GM23338 (cell line): Measurements from ENCODE around the gene L3MBTL4. TPM values are rescaled to one million over a fixed set of nuclear protein-coding genes. Genes with fewer than 3 reads are reported as not detected.
A peak's percentile ranks its signal among the peaks of the same experiment; 100 is the strongest.

Experiments used
- ATAC-seq: fragments of 200-7000 bp; cut with Tn5 transposase; 3 replicates; pipeline ENCODE4 v1.9.1; 2020
- DNase-seq: peaks from one replicate; pipeline ENCODE4 v3.0.0-alpha.2; 2015; ENCODE audit warnings: low spot score
- H2AFZ ChIP-seq: fragments of 200-600 bp; sonication (generic); 2 replicates; pipeline ENCODE4 v1.8.0; 2016; ENCODE audit warnings: antibody characterized with exemption, mild to moderate bottlenecking, moderate library complexity
- H3F3A ChIP-seq: fragments of 200-600 bp; sonication (generic); replicated peaks from 2 replicates; pipeline ENCODE4 v1.8.0; 2017; ENCODE audit warnings: antibody characterized with exemption, mixed run types, low read depth
- H3K27ac ChIP-seq: fragments of 200-600 bp; sonication (generic); 2 replicates; pipeline ENCODE4 v1.6.1; 2016; ENCODE audit warnings: low read depth
- H3K27me3 ChIP-seq: fragments of 200-600 bp; sonication (generic); 2 replicates; pipeline ENCODE4 v1.8.0; 2016; ENCODE audit warnings: mild to moderate bottlenecking, mixed run types, moderate library complexity; ENCODE audit not compliant: insufficient read depth
- H3K36me3 ChIP-seq: fragments of 200-600 bp; sonication (generic); 2 replicates; pipeline ENCODE4 v1.8.0; 2016; ENCODE audit warnings: mild to moderate bottlenecking; ENCODE audit not compliant: insufficient read depth
- H3K4me1 ChIP-seq: fragments of 200-600 bp; sonication (generic); 2 replicates; pipeline ENCODE4 v1.8.0; 2016; ENCODE audit warnings: mild to moderate bottlenecking, moderate library complexity; ENCODE audit not compliant: insufficient read depth
- H3K4me2 ChIP-seq: fragments of 200-600 bp; sonication (generic); 2 replicates; pipeline ENCODE4 v1.7.1; 2017; ENCODE audit warnings: mixed run types
- H3K4me3 ChIP-seq: fragments of 200-600 bp; sonication (generic); 2 replicates; pipeline ENCODE4 v1.6.1; 2016; ENCODE audit warnings: mixed run types
- H3K79me2 ChIP-seq: fragments of 200-600 bp; sonication (generic); replicated peaks from 2 replicates; pipeline ENCODE4 v1.8.0; 2017; ENCODE audit warnings: mild to moderate bottlenecking; ENCODE audit not compliant: insufficient read depth
- H3K9me2 ChIP-seq: fragments of 200-600 bp; sonication (generic); 2 replicates; pipeline ENCODE4 v1.8.0; 2017; ENCODE audit not compliant: insufficient read depth
- H4K20me1 ChIP-seq: fragments of 200-600 bp; sonication (generic); replicated peaks from 2 replicates; pipeline ENCODE4 v1.8.0; 2017; ENCODE audit warnings: mild to moderate bottlenecking; ENCODE audit not compliant: insufficient read depth
- H3K27ac Mint-ChIP-seq: 2 replicates; pipeline ENCODE4 v1.8.0; 2020; ENCODE audit warnings: inconsistent platforms, mild to moderate bottlenecking, moderate library complexity, mixed read lengths
- H3K27me3 Mint-ChIP-seq: 3 replicates; pipeline ENCODE4 v1.8.0; 2022; ENCODE audit warnings: low read depth, mild to moderate bottlenecking, moderate library complexity, mixed read lengths, inconsistent platforms; ENCODE audit not compliant: insufficient read depth, poor library complexity
- H3K36me3 Mint-ChIP-seq: 3 replicates; pipeline ENCODE4 v1.8.0; 2021; ENCODE audit warnings: low read depth, mild to moderate bottlenecking, inconsistent platforms, moderate library complexity, mixed read lengths
- H3K4me1 Mint-ChIP-seq: 3 replicates; pipeline ENCODE4 v1.8.0; 2020; ENCODE audit warnings: mild to moderate bottlenecking, inconsistent platforms, mixed read lengths
- H3K4me3 Mint-ChIP-seq: 3 replicates; pipeline ENCODE4 v1.8.0; 2021; ENCODE audit warnings: moderate library complexity, mild to moderate bottlenecking, inconsistent platforms, mixed read lengths
- H3K9me3 Mint-ChIP-seq: 3 replicates; pipeline ENCODE4 v1.8.0; 2020; ENCODE audit warnings: moderate library complexity, mild to moderate bottlenecking, inconsistent platforms, mixed read lengths
- CREB1 ChIP-seq: fragments of 250-450 bp; sonication (Bioruptor Pico); IDR thresholded peaks from 2 replicates; pipeline ENCODE4 v1.5.0; 2020; ENCODE audit warnings: low read depth, mild to moderate bottlenecking, moderate library complexity
- EZH2 ChIP-seq: fragments of 200-600 bp; sonication (generic); IDR thresholded peaks from one replicate; pipeline ENCODE4 v1.8.0; 2017; ENCODE audit warnings: antibody characterized with exemption, mild to moderate bottlenecking, low read depth; ENCODE audit not compliant: unreplicated experiment
- EZH2phosphoT487 ChIP-seq: fragments of 200-600 bp; sonication (generic); IDR thresholded peaks from one replicate; pipeline ENCODE4 v1.8.1; 2018; ENCODE audit warnings: antibody characterized with exemption; ENCODE audit not compliant: unreplicated experiment
- JUNB ChIP-seq: IDR thresholded peaks from one replicate; pipeline ENCODE4 v1.6.1; 2016; ENCODE audit warnings: antibody characterized with exemption; ENCODE audit not compliant: unreplicated experiment
- NANOG ChIP-seq: IDR thresholded peaks from 2 replicates; pipeline ENCODE4 v1.6.1; 2016; ENCODE audit warnings: antibody characterized with exemption, borderline replicate concordance
- POLR2AphosphoS5 ChIP-seq: IDR thresholded peaks from 2 replicates; pipeline ENCODE4 v1.6.1; 2016; ENCODE audit warnings: antibody characterized with exemption, low read depth
- ZNF331 ChIP-seq: fragments of 250-450 bp; sonication (Bioruptor Pico); IDR thresholded peaks from 2 replicates; pipeline ENCODE4 v1.5.0; 2020; ENCODE audit warnings: low read depth, mild to moderate bottlenecking, moderate library complexity
- polyA plus RNA-seq: library from polyadenylated mRNA; unstranded; fragments of >200 nt; fragmentation: Nextera tagmentation; extraction: Ambion mirVana; gene quantifications from 2 replicates; pipeline ENCODE4 v1.2.1, GENCODE V29; 2016
- total RNA-seq: library from RNA; depleted of rRNA; stranded (reverse); fragments of >200 nt; shearing (Covaris generic); gene quantifications from 2 replicates; pipeline ENCODE4 v1.2.3, GENCODE V29; 2014
- TF ChIP-seq, protein P1 (sequence below): fragments of 250-450 bp; sonication (Bioruptor Pico); IDR thresholded peaks from 2 replicates; pipeline ENCODE4 v1.5.0; 2020; ENCODE audit warnings: mild to moderate bottlenecking, moderate library complexity
- TF ChIP-seq, protein P2 (sequence below): IDR thresholded peaks from 2 replicates; pipeline ENCODE4 v1.6.1; 2016; ENCODE audit warnings: antibody characterized with exemption
- TF ChIP-seq, protein P3 (sequence below), 2 experiments: fragments of 200-600 bp in 1 of 2; sonication (generic) in 1 of 2; conservative IDR thresholded peaks; 2 replicates each; pipeline versions ENCODE4 v1.5.1 to v1.6.1; 2016 to 2017; ENCODE audit warnings: antibody characterized with exemption in 2 of 2, low read depth in 2 of 2, mild to moderate bottlenecking in 2 of 2, moderate library complexity in 1 of 2

L3MBTL4 gene
- total and polyA plus RNA-seq, 2 experiments from 2014 or later = 0.48 to 2.8 TPM

DNA sequence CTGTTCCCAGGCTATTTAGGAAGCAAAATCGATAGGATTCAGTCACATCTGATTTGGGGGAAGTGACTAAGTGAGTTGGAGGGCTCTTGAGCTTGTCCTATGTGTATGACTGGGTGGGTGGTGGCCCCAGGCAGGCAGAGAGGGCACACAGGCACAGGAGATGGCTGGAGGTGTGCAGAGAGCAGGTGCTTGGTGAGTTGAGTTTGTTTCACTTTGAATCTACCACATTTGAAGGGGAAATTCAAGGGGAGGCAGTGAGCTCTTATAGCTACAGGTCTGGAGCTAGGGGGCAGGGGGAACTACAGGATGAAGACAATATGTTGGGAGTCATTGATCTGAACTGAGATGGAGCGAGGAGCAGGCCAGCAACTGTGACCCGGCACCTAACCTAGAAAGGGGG, 476.9 kb downstream of the L3MBTL4 start:
- H4K20me1 ChIP-seq = no peaks in the 10 kb centered on the region
- Mint-ChIP-seq H3K36me3 (no peaks in the 10 kb centered on the region), H3K4me3 (no peak overlapping the region), H3K27me3 (peaks cover 12% of the 10 kb centered on the region), H3K9me3 (no peaks in the 10 kb centered on the region), H3K4me1 (peaks cover 23% of the 10 kb centered on the region), H3K27ac (no peak overlapping the region)
- H3K27me3 ChIP-seq = no peaks in the 10 kb centered on the region
- DNase-seq = no peak
- peaks cover 7% of the 10 kb centered on the region; the same call in 1 of the 2 replicates for H3K9me2 ChIP-seq
- no peak for ATAC-seq
- H3K4me3 ChIP-seq = no peak overlapping the region
- H3K4me1 ChIP-seq = peaks cover 18% of the 10 kb centered on the region; the same call in 1 of the 2 replicates
- no peak overlapping the region for H2AFZ ChIP-seq
- TF ChIP-seq POLR2AphosphoS5 (no peak), EZH2 (no peak)
- TF ChIP-seq, protein P1, sequence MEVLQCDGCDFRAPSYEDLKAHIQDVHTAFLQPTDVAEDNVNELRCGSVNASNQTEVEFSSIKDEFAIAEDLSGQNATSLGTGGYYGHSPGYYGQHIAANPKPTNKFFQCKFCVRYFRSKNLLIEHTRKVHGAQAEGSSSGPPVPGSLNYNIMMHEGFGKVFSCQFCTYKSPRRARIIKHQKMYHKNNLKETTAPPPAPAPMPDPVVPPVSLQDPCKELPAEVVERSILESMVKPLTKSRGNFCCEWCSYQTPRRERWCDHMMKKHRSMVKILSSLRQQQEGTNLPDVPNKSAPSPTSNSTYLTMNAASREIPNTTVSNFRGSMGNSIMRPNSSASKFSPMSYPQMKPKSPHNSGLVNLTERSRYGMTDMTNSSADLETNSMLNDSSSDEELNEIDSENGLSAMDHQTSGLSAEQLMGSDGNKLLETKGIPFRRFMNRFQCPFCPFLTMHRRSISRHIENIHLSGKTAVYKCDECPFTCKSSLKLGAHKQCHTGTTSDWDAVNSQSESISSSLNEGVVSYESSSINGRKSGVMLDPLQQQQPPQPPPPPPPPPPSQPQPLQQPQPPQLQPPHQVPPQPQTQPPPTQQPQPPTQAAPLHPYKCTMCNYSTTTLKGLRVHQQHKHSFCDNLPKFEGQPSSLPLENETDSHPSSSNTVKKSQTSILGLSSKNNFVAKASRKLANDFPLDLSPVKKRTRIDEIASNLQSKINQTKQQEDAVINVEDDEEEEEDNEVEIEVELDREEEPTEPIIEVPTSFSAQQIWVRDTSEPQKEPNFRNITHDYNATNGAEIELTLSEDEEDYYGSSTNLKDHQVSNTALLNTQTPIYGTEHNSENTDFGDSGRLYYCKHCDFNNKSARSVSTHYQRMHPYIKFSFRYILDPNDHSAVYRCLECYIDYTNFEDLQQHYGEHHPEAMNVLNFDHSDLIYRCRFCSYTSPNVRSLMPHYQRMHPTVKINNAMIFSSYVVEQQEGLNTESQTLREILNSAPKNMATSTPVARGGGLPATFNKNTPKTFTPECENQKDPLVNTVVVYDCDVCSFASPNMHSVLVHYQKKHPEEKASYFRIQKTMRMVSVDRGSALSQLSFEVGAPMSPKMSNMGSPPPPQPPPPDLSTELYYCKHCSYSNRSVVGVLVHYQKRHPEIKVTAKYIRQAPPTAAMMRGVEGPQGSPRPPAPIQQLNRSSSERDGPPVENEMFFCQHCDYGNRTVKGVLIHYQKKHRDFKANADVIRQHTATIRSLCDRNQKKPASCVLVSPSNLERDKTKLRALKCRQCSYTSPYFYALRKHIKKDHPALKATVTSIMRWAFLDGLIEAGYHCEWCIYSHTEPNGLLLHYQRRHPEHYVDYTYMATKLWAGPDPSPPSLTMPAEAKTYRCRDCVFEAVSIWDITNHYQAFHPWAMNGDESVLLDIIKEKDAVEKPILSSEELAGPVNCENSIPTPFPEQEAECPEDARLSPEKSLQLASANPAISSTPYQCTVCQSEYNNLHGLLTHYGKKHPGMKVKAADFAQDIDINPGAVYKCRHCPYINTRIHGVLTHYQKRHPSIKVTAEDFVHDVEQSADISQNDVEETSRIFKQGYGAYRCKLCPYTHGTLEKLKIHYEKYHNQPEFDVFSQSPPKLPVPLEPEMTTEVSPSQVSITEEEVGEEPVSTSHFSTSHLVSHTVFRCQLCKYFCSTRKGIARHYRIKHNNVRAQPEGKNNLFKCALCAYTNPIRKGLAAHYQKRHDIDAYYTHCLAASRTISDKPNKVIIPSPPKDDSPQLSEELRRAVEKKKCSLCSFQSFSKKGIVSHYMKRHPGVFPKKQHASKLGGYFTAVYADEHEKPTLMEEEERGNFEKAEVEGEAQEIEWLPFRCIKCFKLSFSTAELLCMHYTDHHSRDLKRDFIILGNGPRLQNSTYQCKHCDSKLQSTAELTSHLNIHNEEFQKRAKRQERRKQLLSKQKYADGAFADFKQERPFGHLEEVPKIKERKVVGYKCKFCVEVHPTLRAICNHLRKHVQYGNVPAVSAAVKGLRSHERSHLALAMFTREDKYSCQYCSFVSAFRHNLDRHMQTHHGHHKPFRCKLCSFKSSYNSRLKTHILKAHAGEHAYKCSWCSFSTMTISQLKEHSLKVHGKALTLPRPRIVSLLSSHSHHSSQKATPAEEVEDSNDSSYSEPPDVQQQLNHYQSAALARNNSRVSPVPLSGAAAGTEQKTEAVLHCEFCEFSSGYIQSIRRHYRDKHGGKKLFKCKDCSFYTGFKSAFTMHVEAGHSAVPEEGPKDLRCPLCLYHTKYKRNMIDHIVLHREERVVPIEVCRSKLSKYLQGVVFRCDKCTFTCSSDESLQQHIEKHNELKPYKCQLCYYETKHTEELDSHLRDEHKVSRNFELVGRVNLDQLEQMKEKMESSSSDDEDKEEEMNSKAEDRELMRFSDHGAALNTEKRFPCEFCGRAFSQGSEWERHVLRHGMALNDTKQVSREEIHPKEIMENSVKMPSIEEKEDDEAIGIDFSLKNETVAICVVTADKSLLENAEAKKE (CRISPR knock-in tag) = no peak
- H3K27ac ChIP-seq = no peak overlapping the region
- H3K79me2 ChIP-seq = no peaks in the 10 kb centered on the region
- H3F3A ChIP-seq = no peaks in the 10 kb centered on the region
- H3K4me2 ChIP-seq = no peak overlapping the region
- no peaks in the 10 kb centered on the region for H3K36me3 ChIP-seq

DNA sequence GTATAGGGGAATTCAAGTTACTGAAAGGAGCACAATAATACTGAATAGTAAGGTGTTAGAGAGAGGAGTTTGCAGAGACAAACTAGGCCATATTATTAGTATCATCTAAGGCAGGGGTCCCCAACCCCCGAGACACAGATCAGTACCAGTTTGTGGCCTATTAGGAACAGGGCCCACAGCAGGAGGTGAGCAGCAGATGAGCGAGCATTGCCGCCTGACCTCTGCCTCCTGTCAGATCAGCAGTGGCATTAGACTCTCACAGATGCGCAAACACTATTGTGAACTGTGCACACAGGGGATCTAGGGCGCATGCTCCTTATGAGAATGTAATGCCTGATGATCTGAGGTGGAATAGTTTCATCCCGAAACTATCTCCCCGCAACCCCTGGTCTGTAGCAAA, 477.6 kb downstream of the L3MBTL4 start:
- Histone ChIP-seq H3K36me3 (no peaks in the 10 kb centered on the region), H2AFZ (peak overlapping the region; percentile 69; the same call in 1 of the 2 replicates), H3K27ac (no peak overlapping the region), H3K4me2 (no peak overlapping the region), H3F3A (no peaks in the 10 kb centered on the region), H3K9me2 (peaks cover 9% of the 10 kb centered on the region; the same call in 1 of the 2 replicates), H3K27me3 (no peaks in the 10 kb centered on the region), H4K20me1 (no peaks in the 10 kb centered on the region), H3K4me3 (no peak overlapping the region), H3K79me2 (no peaks in the 10 kb centered on the region), H3K4me1 (peaks cover 11% of the 10 kb centered on the region; the same call in 1 of the 2 replicates)
- ATAC-seq = no peak
- Mint-ChIP-seq H3K36me3 (no peaks in the 10 kb centered on the region), H3K9me3 (no peaks in the 10 kb centered on the region), H3K4me1 (peaks cover 17% of the 10 kb centered on the region), H3K4me3 (no peak overlapping the region), H3K27ac (no peak overlapping the region), H3K27me3 (peaks cover 7% of the 10 kb centered on the region)
- DNase-seq = no peak
- TF ChIP-seq NANOG = no peak
- TF ChIP-seq, protein P2, sequence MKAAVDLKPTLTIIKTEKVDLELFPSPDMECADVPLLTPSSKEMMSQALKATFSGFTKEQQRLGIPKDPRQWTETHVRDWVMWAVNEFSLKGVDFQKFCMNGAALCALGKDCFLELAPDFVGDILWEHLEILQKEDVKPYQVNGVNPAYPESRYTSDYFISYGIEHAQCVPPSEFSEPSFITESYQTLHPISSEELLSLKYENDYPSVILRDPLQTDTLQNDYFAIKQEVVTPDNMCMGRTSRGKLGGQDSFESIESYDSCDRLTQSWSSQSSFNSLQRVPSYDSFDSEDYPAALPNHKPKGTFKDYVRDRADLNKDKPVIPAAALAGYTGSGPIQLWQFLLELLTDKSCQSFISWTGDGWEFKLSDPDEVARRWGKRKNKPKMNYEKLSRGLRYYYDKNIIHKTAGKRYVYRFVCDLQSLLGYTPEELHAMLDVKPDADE = no peak
- no peak for TF ChIP-seq EZH2phosphoT487
- TF ChIP-seq POLR2AphosphoS5 = no peak
- TF ChIP-seq JUNB = no peak
- no peak for TF ChIP-seq EZH2
- TF ChIP-seq, protein P3, sequence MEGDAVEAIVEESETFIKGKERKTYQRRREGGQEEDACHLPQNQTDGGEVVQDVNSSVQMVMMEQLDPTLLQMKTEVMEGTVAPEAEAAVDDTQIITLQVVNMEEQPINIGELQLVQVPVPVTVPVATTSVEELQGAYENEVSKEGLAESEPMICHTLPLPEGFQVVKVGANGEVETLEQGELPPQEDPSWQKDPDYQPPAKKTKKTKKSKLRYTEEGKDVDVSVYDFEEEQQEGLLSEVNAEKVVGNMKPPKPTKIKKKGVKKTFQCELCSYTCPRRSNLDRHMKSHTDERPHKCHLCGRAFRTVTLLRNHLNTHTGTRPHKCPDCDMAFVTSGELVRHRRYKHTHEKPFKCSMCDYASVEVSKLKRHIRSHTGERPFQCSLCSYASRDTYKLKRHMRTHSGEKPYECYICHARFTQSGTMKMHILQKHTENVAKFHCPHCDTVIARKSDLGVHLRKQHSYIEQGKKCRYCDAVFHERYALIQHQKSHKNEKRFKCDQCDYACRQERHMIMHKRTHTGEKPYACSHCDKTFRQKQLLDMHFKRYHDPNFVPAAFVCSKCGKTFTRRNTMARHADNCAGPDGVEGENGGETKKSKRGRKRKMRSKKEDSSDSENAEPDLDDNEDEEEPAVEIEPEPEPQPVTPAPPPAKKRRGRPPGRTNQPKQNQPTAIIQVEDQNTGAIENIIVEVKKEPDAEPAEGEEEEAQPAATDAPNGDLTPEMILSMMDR (conservative IDR thresholded peaks at IDR 0.05; ENCODE audit: low read depth in 2 of 2) = no peak
- TF ChIP-seq CREB1 (CRISPR knock-in tag) = no peak
- TF ChIP-seq ZNF331 = no peak
